Upper lobe of left lung (tissue), 6 donors: ENCODE results near the gene MCTP2. TPM values are rescaled to one million over a fixed set of nuclear protein-coding genes. Genes with fewer than 3 reads are reported as not detected.
"Not testable (repeated sequence)": the region's sequence is repeated elsewhere in the genome, so short reads cannot be mapped to it uniquely, and the experiment has no call there.

Experiments used
- ATAC-seq, 2 donors: fragments of 200-7000 bp; cut with Tn5 transposase; one replicate each; pipeline ENCODE4 v1.9.1; 2022; ENCODE audit warnings: mild to moderate bottlenecking in 2 of 2, moderate library complexity in 2 of 2; ENCODE audit not compliant: low FRiP score in 2 of 2
- DNase-seq, 2 donors: peaks; one replicate each; pipeline ENCODE4 v3.0.0-alpha.2; 2019 to 2020
- H3K27ac ChIP-seq, 4 donors: fragments of 200-600 bp; sonication (generic); one replicate each; pipeline ENCODE4 v1.5.1; 2016 to 2019
- H3K27me3 ChIP-seq, 4 donors: fragments of 200-600 bp; sonication (generic); one replicate each; pipeline ENCODE4 v1.5.1; 2017 to 2019
- H3K36me3 ChIP-seq, 4 donors: fragments of 200-600 bp; sonication (generic); one replicate each; pipeline ENCODE4 v1.5.1; 2016 to 2019
- H3K4me1 ChIP-seq, 4 donors: fragments of 200-600 bp; sonication (generic); one replicate each; pipeline ENCODE4 v1.5.1; 2018 to 2019
- H3K4me3 ChIP-seq, 4 donors: fragments of 200-600 bp; sonication (generic); one replicate each; pipeline ENCODE4 v1.5.1; 2017 to 2019; ENCODE audit warnings: mild to moderate bottlenecking in 2 of 4, moderate library complexity in 1 of 4
- H3K9me3 ChIP-seq, 4 donors: fragments of 200-600 bp; sonication (generic); one replicate each; pipeline ENCODE4 v1.5.1; 2018 to 2019
- EP300 ChIP-seq, 4 donors: sonication (generic); formaldehyde crosslinking; IDR thresholded peaks; one replicate each; pipeline ENCODE4 v1.5.1; 2017; ENCODE audit warnings: antibody characterized with exemption in 4 of 4, control low read depth in 2 of 4
- POLR2A ChIP-seq, 4 donors: fragments of 450-650 bp; IDR thresholded peaks; one replicate each; pipeline ENCODE4 v1.5.1; 2016 to 2017; ENCODE audit warnings: antibody characterized with exemption in 4 of 4, mild to moderate bottlenecking in 2 of 4
- POLR2AphosphoS5 ChIP-seq, 2 donors: sonication (generic); formaldehyde crosslinking; IDR thresholded peaks; one replicate each; pipeline ENCODE4 v1.5.1; 2017; ENCODE audit warnings: antibody characterized with exemption in 2 of 2
- WGBS, 2 donors: methylation state at CpG; one replicate each; pipeline ENCODE4 v1.1.5; 2017 to 2018; 5-methylcytosine and 5-hydroxymethylcytosine counted together
- total RNA-seq, 6 donors: library from RNA; depleted of rRNA in 4 of 6; stranded (reverse); fragments of >200 nt in 4 of 6; gene quantifications; one replicate each; pipeline versions ENCODE4 v1.1.0 to v1.2.1, GENCODE V29; 2016 to 2021
- TF ChIP-seq, protein P1 (sequence below), 6 experiments: fragments of 450-650 bp in 4 of 6; fragments of 200-600 bp in 2 of 6; sonication (generic) in 2 of 6; IDR thresholded peaks; one replicate each; pipeline ENCODE4 v1.5.1; 2016 to 2019; ENCODE audit warnings: antibody characterized with exemption in 6 of 6
- donor health status: DM: no; HTN: no; CAD: no; lungs with moderate emphysema.
- donor health status: DM: no; HTN: yes; CAD: no; lungs with severe emphysema.

Gene MCTP2
- total RNA-seq, 6 donors from 2014 or later: 33.4 to 64.8 (median 48.5) TPM

DNA sequence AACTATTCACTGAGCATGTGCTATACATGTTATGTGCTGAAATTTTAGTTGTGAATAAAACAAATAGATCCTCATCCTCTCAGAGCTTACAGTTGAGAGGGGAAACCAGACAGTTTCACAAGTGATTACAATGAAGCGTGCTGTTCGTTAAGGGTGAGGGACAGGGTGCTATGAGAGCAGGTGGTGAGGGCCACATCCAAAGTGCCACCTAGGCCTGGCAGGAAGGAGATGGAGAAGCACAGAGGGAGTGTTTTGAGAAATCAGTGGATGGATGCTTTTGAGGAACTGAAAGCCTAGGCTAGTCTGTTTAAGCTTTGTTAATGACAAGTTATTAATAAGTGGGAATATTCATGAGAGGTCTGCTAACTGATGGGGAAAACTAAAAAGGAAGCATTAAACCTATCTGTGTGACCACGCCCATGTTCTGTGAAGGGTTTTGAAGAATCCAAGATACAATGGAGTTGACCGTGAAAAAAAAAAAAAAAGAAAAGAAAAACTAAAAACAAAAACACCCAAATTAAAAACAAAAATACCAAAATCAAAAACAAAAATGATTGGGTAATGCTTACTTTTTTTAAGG, 7.3 kb downstream of the MCTP2 start:
- DNase-seq (no peak), ATAC-seq (no peak)
- no peak overlapping the region for H3K27ac ChIP-seq
- H3K27me3 ChIP-seq: no peaks in the 10 kb centered on the region
- H3K4me1 ChIP-seq: peaks cover 5 to 39% (median 18%) of the 10 kb centered on the region in 4 donors
- H3K4me3 ChIP-seq: no peak overlapping the region
- 51 to 57% methylated on average over 4 of the region's 4 CpGs for WGBS, 2 donors
- H3K36me3 ChIP-seq: no peaks in the 10 kb centered on the region
- H3K9me3 ChIP-seq: no peaks in the 10 kb centered on the region
- no peak for TF ChIP-seq EP300 (IDR thresholded peaks at IDR 0.05)
- TF ChIP-seq, protein P1, sequence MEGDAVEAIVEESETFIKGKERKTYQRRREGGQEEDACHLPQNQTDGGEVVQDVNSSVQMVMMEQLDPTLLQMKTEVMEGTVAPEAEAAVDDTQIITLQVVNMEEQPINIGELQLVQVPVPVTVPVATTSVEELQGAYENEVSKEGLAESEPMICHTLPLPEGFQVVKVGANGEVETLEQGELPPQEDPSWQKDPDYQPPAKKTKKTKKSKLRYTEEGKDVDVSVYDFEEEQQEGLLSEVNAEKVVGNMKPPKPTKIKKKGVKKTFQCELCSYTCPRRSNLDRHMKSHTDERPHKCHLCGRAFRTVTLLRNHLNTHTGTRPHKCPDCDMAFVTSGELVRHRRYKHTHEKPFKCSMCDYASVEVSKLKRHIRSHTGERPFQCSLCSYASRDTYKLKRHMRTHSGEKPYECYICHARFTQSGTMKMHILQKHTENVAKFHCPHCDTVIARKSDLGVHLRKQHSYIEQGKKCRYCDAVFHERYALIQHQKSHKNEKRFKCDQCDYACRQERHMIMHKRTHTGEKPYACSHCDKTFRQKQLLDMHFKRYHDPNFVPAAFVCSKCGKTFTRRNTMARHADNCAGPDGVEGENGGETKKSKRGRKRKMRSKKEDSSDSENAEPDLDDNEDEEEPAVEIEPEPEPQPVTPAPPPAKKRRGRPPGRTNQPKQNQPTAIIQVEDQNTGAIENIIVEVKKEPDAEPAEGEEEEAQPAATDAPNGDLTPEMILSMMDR (IDR thresholded peaks at IDR 0.05): no peak
- no peak for TF ChIP-seq POLR2AphosphoS5 (IDR thresholded peaks at IDR 0.05)

DNA sequence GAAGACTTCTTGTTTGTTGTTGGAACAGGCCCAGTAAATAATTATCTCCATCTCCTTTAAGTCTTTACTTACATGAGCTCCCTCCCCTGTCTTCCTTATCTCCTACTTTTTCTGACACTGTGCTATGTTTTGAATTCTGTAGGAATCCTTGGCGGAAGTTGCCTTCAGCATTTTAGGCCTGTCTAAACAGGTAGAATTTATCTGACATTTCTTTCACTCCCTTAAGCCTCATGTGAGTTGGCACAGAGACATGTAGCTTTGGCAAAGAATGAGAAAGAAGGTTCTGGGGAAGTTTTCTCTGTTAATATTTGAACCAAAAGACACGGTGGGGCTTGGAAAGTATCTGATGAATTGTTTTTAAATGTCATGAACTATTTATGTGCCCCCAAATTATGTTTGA, 8.1 kb downstream of the MCTP2 start:
- no peak overlapping the region for H3K27ac ChIP-seq

DNA sequence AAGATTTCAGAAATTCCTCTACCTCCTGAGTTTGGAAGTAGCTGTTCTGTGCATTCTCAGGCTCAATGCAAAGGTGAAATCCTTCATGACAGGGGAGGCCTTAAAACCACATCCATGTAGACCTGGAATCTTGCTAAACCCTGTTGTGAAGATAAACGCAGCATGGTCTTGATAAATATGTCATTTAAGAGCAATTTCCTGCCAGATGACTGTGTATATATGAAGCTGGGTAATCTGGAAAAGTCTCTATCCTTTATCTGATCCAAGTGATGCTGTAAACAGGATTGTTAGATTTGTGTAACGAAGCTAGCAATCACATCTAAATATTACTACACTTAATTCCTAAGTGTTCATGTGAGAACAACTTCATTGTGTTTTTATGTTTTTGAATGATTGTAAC, 9.1 kb downstream of the MCTP2 start:
- H3K4me3 ChIP-seq: no peak overlapping the region
- WGBS, 2 donors: 50 to 54% methylated on average over 2 of the region's 2 CpGs
- TF ChIP-seq POLR2A (IDR thresholded peaks at IDR 0.05) (no peak), EP300 (IDR thresholded peaks at IDR 0.05) (no peak), POLR2AphosphoS5 (IDR thresholded peaks at IDR 0.05) (no peak)
- TF ChIP-seq, protein P1 (IDR thresholded peaks at IDR 0.05): no peak
- H3K36me3 ChIP-seq: no peaks in the 10 kb centered on the region
- peaks cover 3 to 21% (median 6%) of the 10 kb centered on the region in 4 donors for H3K4me1 ChIP-seq
- no peaks in the 10 kb centered on the region for H3K9me3 ChIP-seq
- H3K27ac ChIP-seq: no peak overlapping the region
- DNase-seq: no peak
- ATAC-seq: no peak
- H3K27me3 ChIP-seq: no peaks in the 10 kb centered on the region

More for the DNA sequence above, 8.1 kb downstream of the MCTP2 start:
- Histone ChIP-seq H3K4me3 (no peak overlapping the region), H3K4me1 (peaks cover 3 to 31% (median 11%) of the 10 kb centered on the region in 4 donors), H3K27me3 (no peaks in the 10 kb centered on the region), H3K9me3 (no peaks in the 10 kb centered on the region), H3K36me3 (no peaks in the 10 kb centered on the region)
- DNase-seq: no peak
- no peak for ATAC-seq
- no peak for TF ChIP-seq POLR2A (IDR thresholded peaks at IDR 0.05)
- TF ChIP-seq EP300 (IDR thresholded peaks at IDR 0.05): no peak
- TF ChIP-seq POLR2AphosphoS5 (IDR thresholded peaks at IDR 0.05): no peak
- TF ChIP-seq, protein P1 (IDR thresholded peaks at IDR 0.05): no peak
- 40 to 47% methylated on average over 2 of the region's 2 CpGs for WGBS, 2 donors

DNA sequence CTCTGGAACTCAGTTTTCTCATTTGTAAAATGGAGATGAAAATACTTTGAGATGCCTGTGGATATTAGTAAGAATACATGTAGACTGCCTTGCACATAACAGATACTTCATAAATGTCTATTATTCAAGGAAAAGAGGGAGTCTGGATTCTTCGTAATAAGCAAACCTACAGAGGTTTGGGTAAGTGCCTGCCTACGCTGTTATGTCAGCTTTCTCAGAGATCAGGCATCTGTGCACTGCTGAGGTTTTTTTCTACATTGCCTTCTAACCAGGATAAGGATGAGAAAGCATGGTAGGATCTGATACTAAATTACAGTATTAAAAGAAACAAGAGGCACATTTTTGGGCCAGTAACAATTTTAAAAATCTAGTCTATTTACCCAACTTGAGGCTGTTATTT, 10.9 kb downstream of the MCTP2 start:
- DNase-seq (no peak), ATAC-seq (no peak)
- no peak for TF ChIP-seq EP300 (IDR thresholded peaks at IDR 0.05)
- TF ChIP-seq, protein P1 (IDR thresholded peaks at IDR 0.05): no peak
- TF ChIP-seq POLR2A (IDR thresholded peaks at IDR 0.05): no peak
- no peak for TF ChIP-seq POLR2AphosphoS5 (IDR thresholded peaks at IDR 0.05)
- H3K27ac ChIP-seq: no peak overlapping the region
- H3K4me3 ChIP-seq: no peak overlapping the region
- H3K27me3 ChIP-seq: no peaks in the 10 kb centered on the region
- no peaks in the 10 kb centered on the region for H3K9me3 ChIP-seq
- H3K36me3 ChIP-seq: no peaks in the 10 kb centered on the region
- peaks cover 0 to 21% (median 5%) of the 10 kb centered on the region in 4 donors for H3K4me1 ChIP-seq
- 88% methylated on average over 2 of the region's 2 CpGs for WGBS, 2 donors

DNA sequence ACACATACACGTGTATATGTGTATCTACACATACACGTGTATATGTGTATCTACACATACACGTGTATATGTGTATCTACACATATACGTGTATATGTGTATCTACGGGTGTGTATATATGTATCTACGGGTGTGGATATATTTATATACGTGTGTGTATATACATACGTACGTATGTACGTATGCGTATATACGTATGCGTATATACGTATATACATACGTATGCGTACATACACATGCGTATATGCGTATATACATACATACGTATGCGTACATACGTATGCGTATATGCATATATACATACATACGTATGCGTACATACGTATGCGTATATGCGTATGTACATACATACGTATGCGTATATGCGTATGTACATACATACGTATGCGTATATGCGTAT, 11.6 kb downstream of the MCTP2 start:
- 93 to 96% methylated on average over 33 of the region's 33 CpGs for WGBS, 2 donors
- DNase-seq, H3K9me3 ChIP-seq, H3K36me3 ChIP-seq, H3K27ac ChIP-seq, H3K27me3 ChIP-seq, H3K4me3 ChIP-seq, ATAC-seq: not testable (repeated sequence)
- H3K4me1 ChIP-seq: peaks cover 3 to 21% (median 4%) of the 10 kb centered on the region in 4 donors
